HCT116 (cell line): ENCODE results near the gene TBX2.

Experiments used
- CTCF ChIP-seq, 3 experiments: fragments of 200-600 bp in 1 of 3; sonication (generic) in 1 of 3; IDR thresholded peaks in 2 of 3; conservative IDR thresholded peaks in 1 of 3; 2 replicates each; pipeline ENCODE4 v1.5.1; 2012 to 2017; ENCODE audit warnings: low read depth in 2 of 3, low read length in 2 of 3, antibody characterized with exemption in 1 of 3, borderline replicate concordance in 1 of 3, control low read depth in 1 of 3, mild to moderate bottlenecking in 1 of 3, mixed read lengths in 1 of 3, mixed run types in 1 of 3, moderate library complexity in 1 of 3; ENCODE audit not compliant: insufficient read depth in 1 of 3
- ELF1 ChIP-seq: IDR thresholded peaks from 2 replicates; pipeline ENCODE4 v1.6.1; 2012; ENCODE audit warnings: low read depth, borderline replicate concordance
- EZH2 ChIP-seq: fragments of 200-600 bp; sonication (generic); IDR thresholded peaks from 2 replicates; pipeline ENCODE4 v1.6.1; 2017; ENCODE audit warnings: antibody characterized with exemption, mixed run types
- POLR2A ChIP-seq: IDR thresholded peaks from 2 replicates; pipeline ENCODE4 v1.7.0; 2011; ENCODE audit warnings: borderline replicate concordance; ENCODE audit not compliant: insufficient read depth, insufficient read length; ENCODE audit errors: extremely low read depth
- POLR2AphosphoS5 ChIP-seq: IDR thresholded peaks from 2 replicates; pipeline ENCODE4 v1.6.1; 2011; ENCODE audit warnings: mild to moderate bottlenecking, low read depth, low read length, moderate library complexity
- RAD21 ChIP-seq: IDR thresholded peaks from 2 replicates; pipeline ENCODE4 v1.6.1; 2012; ENCODE audit warnings: low read depth, mild to moderate bottlenecking
- TCF7L2 ChIP-seq: IDR thresholded peaks from 2 replicates; pipeline ENCODE4 v1.7.0; 2011; ENCODE audit warnings: borderline replicate concordance, inconsistent platforms; ENCODE audit not compliant: insufficient read depth, insufficient read length; ENCODE audit errors: extremely low read depth
- YY1 ChIP-seq: IDR thresholded peaks from 2 replicates; pipeline ENCODE4 v1.6.1; 2011; ENCODE audit warnings: low read length, low read depth, moderate library complexity, mild to moderate bottlenecking; ENCODE audit not compliant: insufficient replicate concordance; ENCODE audit errors: extremely low read depth
- ZFX ChIP-seq: fragments of 450-650 bp; IDR thresholded peaks from 2 replicates; pipeline ENCODE4 v1.6.1; 2017

DNA sequence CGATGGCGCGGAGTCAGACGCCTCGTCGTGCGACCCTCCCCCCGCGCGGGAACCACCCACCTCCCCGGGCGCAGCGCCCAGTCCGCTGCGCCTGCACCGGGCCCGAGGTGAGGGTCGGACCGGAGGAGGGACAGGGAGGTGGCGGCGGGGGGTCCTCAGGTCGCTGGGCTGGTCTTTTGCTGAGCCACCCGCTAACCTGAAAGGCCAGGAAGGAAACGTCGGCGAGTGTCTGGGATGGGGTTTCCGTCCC lies 4.9 kb downstream of the TBX2 start:
- TF ChIP-seq POLR2AphosphoS5, result no peak
- no peak for TF ChIP-seq CTCF (IDR thresholded peaks at IDR 0.05 in 2 of 3, conservative IDR thresholded peaks at IDR 0.05 in 1 of 3; ENCODE audit: borderline replicate concordance in 1 of 3, insufficient read depth in 1 of 3, low read depth in 2 of 3, low read length in 2 of 3)
- TF ChIP-seq ELF1, result no peak
- no peak for TF ChIP-seq EZH2
- TF ChIP-seq RAD21, result no peak
- TF ChIP-seq ZFX, result no peak
- TF ChIP-seq POLR2A, result no peak
- TF ChIP-seq YY1, result no peak
- no peak for TF ChIP-seq TCF7L2
